Measurements from ENCODE around the gene STX10. TPM values are rescaled to one million over a fixed set of nuclear protein-coding genes. Genes with fewer than 3 reads are reported as not detected.

The STX10 gene
- polyA plus RNA-seq, 1 of the 3 experiments (the other 2 are of a cell fraction): 163 TPM

DNA sequence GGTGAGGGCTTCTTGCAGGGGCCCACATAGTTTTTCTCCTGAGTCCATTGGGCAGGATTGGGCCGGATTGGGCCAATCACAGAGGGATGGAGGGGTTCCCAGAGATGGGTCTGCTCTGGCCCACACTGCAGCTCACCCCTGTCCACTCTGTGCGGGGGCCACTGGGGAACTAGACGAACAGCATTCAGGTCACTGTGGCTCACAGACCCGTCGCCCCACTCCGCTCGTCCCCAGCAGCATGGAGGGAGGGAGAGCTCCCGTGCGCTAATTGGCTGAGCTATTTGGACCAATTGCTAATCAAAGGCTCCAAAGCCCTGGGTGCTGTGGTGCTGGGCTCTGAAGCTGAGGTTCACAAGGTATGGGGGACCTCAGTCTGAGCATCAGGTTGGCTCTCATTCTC lies 20.8 kb downstream of the STX10 start:
- peaks cover 0 to 15% of the 10 kb centered on the region in 2 experiments; a peak in 2 of 4 replicates for H3K4me1 ChIP-seq (ENCODE audit: control insufficient read depth in 1 of 2, insufficient read depth in 2 of 2, low read depth in 1 of 2, low read length in 1 of 2)
- 98% methylated on average over 8 of the region's 9 CpGs for WGBS (ENCODE audit: low lambda C conversion rate)
- H3K9ac ChIP-seq: no peak overlapping the region
- no peaks in the 10 kb centered on the region for H3K9me2 ChIP-seq
- H3K4me2 ChIP-seq: no peak overlapping the region
- H3F3A ChIP-seq (replicated peaks; ENCODE audit: insufficient read depth): peaks cover 24% of the 10 kb centered on the region
- no peaks in the 10 kb centered on the region for H3K27me3 ChIP-seq (ENCODE audit: insufficient read depth)
- no peak overlapping the region for H3K27ac ChIP-seq (ENCODE audit: low read depth in 2 of 2, low read length in 1 of 2)
- H3K4me3 ChIP-seq (ENCODE audit: low read depth in 2 of 2, low read length in 1 of 2): no peak overlapping the region
- POLR2A ChIA-PET: no interaction called here
- DNase-seq: no peak
- TF ChIP-seq EP300 (IDR thresholded peaks at IDR 0.05; ENCODE audit: borderline replicate concordance in 1 of 2, low read depth in 1 of 2, low read length in 1 of 2) (no peak), CHD2 (IDR thresholded peaks at IDR 0.05; ENCODE audit: low read length, partially characterized antibody) (no peak), SMC3 (IDR thresholded peaks at IDR 0.05; ENCODE audit: low read depth, low read length) (no peak), RCOR1 (IDR thresholded peaks at IDR 0.05; ENCODE audit: low read length) (no peak), GATA2 (CRISPR knock-in tag; IDR thresholded peaks at IDR 0.05) (no peak), MXI1 (IDR thresholded peaks at IDR 0.05; ENCODE audit: low read depth, low read length) (no peak), YY1 (IDR thresholded peaks at IDR 0.05; ENCODE audit: low read depth) (no peak)
- TF ChIP-seq, protein P1, sequence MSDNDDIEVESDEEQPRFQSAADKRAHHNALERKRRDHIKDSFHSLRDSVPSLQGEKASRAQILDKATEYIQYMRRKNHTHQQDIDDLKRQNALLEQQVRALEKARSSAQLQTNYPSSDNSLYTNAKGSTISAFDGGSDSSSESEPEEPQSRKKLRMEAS (IDR thresholded peaks at IDR 0.05; ENCODE audit: low read depth): no peak
- TF ChIP-seq, protein P2, sequence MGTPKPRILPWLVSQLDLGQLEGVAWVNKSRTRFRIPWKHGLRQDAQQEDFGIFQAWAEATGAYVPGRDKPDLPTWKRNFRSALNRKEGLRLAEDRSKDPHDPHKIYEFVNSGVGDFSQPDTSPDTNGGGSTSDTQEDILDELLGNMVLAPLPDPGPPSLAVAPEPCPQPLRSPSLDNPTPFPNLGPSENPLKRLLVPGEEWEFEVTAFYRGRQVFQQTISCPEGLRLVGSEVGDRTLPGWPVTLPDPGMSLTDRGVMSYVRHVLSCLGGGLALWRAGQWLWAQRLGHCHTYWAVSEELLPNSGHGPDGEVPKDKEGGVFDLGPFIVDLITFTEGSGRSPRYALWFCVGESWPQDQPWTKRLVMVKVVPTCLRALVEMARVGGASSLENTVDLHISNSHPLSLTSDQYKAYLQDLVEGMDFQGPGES (IDR thresholded peaks at IDR 0.05; ENCODE audit: low read depth, low read length): no peak
- TF ChIP-seq, protein P3, sequence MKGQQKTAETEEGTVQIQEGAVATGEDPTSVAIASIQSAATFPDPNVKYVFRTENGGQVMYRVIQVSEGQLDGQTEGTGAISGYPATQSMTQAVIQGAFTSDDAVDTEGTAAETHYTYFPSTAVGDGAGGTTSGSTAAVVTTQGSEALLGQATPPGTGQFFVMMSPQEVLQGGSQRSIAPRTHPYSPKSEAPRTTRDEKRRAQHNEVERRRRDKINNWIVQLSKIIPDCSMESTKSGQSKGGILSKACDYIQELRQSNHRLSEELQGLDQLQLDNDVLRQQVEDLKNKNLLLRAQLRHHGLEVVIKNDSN (IDR thresholded peaks at IDR 0.05; ENCODE audit: borderline replicate concordance, low read depth): no peak
- peaks cover 4 to 10% of the 10 kb centered on the region in 2 experiments for H3K36me3 ChIP-seq (replicated peaks in 1 of 2; ENCODE audit: control insufficient read depth in 1 of 2, insufficient read depth in 2 of 2, low read length in 1 of 2)
- CTCF ChIA-PET: interaction anchor here (1.2 to 2.9 kb wide), 5 partner anchors 10 to 164 kb away, joined by 3 to 10 read pairs (median 7); partner anchors contain the start of gene NACC1
- peaks cover 96% of the 10 kb centered on the region for H4K20me1 ChIP-seq (ENCODE audit: insufficient read depth)
- H2AFZ ChIP-seq (ENCODE audit: low read depth): no peak overlapping the region
- H3K79me2 ChIP-seq (ENCODE audit: insufficient read depth): peaks cover 95% of the 10 kb centered on the region
- no peaks in the 10 kb centered on the region for H3K9me3 ChIP-seq

DNA sequence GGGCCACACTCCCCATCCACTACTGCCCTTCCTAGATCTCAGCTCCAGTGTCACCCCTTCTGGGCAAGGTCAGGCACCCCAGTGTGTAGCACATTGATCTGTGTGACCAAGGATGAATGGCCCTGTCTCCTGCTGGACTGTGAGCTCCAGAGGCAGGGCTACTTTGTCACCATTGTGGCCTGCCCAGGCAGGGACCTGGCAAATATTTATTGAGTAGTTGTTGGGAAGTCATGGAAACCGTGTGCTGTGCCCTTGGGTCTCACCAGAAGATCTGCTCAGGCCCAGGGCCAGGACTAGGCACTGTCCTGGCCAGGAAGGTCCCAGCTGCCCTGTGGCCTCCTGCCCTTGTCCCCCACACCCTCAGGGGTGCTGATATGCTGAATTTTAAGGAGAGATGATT lies 21.6 kb downstream of the STX10 start:
- H2AFZ ChIP-seq (ENCODE audit: low read depth): no peak overlapping the region
- H3K27me3 ChIP-seq (ENCODE audit: insufficient read depth): no peaks in the 10 kb centered on the region
- no peaks in the 10 kb centered on the region for H3K9me2 ChIP-seq
- H3K36me3 ChIP-seq (replicated peaks in 1 of 2; ENCODE audit: control insufficient read depth in 1 of 2, insufficient read depth in 2 of 2, low read length in 1 of 2): peaks cover 4 to 11% of the 10 kb centered on the region in 2 experiments
- no peak overlapping the region for H3K4me2 ChIP-seq
- no peak overlapping the region for H3K4me3 ChIP-seq (ENCODE audit: low read depth in 2 of 2, low read length in 1 of 2)
- H4K20me1 ChIP-seq (ENCODE audit: insufficient read depth): peaks cover 96% of the 10 kb centered on the region
- H3K9me3 ChIP-seq: no peaks in the 10 kb centered on the region
- ChIA-PET POLR2A (no interaction called here), CTCF (interaction anchor here (1.2 to 2.9 kb wide), 4 partner anchors 9 to 163 kb away, joined by 4 to 10 read pairs (median 7); partner anchors contain the start of gene NACC1)
- no peak overlapping the region for H3K27ac ChIP-seq (ENCODE audit: low read depth in 2 of 2, low read length in 1 of 2)
- H3K79me2 ChIP-seq (ENCODE audit: insufficient read depth): peaks cover 95% of the 10 kb centered on the region
- peaks cover 0 to 15% of the 10 kb centered on the region in 2 experiments; a peak in 2 of 4 replicates for H3K4me1 ChIP-seq (ENCODE audit: control insufficient read depth in 1 of 2, insufficient read depth in 2 of 2, low read depth in 1 of 2, low read length in 1 of 2)
- H3F3A ChIP-seq (replicated peaks; ENCODE audit: insufficient read depth): peaks cover 24% of the 10 kb centered on the region
- WGBS (ENCODE audit: low lambda C conversion rate): 67% methylated on average over 1 of the region's 1 CpG
- H3K9ac ChIP-seq: no peak overlapping the region
- no peak for DNase-seq
- TF ChIP-seq FOXM1 (IDR thresholded peaks at IDR 0.05; ENCODE audit: low read depth): no peak
- no peak for TF ChIP-seq MEF2A (IDR thresholded peaks at IDR 0.05; ENCODE audit: borderline replicate concordance, low read depth)
- TF ChIP-seq CHD2 (IDR thresholded peaks at IDR 0.05; ENCODE audit: low read length, partially characterized antibody): no peak
- no peak for TF ChIP-seq RFX5 (IDR thresholded peaks at IDR 0.05; ENCODE audit: low read length)
- TF ChIP-seq SIN3A (IDR thresholded peaks at IDR 0.05; ENCODE audit: borderline replicate concordance, low read depth, low read length): no peak
- TF ChIP-seq NRF1 (IDR thresholded peaks at IDR 0.05; ENCODE audit: low read depth, low read length): no peak
- TF ChIP-seq, protein P4, sequence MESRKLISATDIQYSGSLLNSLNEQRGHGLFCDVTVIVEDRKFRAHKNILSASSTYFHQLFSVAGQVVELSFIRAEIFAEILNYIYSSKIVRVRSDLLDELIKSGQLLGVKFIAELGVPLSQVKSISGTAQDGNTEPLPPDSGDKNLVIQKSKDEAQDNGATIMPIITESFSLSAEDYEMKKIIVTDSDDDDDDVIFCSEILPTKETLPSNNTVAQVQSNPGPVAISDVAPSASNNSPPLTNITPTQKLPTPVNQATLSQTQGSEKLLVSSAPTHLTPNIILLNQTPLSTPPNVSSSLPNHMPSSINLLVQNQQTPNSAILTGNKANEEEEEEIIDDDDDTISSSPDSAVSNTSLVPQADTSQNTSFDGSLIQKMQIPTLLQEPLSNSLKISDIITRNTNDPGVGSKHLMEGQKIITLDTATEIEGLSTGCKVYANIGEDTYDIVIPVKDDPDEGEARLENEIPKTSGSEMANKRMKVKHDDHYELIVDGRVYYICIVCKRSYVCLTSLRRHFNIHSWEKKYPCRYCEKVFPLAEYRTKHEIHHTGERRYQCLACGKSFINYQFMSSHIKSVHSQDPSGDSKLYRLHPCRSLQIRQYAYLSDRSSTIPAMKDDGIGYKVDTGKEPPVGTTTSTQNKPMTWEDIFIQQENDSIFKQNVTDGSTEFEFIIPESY (IDR thresholded peaks at IDR 0.05; ENCODE audit: borderline replicate concordance, low read depth): no peak
- TF ChIP-seq, protein P2 (IDR thresholded peaks at IDR 0.05; ENCODE audit: low read depth, low read length): no peak
- TF ChIP-seq TAF1 (IDR thresholded peaks at IDR 0.05; ENCODE audit: borderline replicate concordance, low read depth, low read length): no peak
- TF ChIP-seq, protein P5, sequence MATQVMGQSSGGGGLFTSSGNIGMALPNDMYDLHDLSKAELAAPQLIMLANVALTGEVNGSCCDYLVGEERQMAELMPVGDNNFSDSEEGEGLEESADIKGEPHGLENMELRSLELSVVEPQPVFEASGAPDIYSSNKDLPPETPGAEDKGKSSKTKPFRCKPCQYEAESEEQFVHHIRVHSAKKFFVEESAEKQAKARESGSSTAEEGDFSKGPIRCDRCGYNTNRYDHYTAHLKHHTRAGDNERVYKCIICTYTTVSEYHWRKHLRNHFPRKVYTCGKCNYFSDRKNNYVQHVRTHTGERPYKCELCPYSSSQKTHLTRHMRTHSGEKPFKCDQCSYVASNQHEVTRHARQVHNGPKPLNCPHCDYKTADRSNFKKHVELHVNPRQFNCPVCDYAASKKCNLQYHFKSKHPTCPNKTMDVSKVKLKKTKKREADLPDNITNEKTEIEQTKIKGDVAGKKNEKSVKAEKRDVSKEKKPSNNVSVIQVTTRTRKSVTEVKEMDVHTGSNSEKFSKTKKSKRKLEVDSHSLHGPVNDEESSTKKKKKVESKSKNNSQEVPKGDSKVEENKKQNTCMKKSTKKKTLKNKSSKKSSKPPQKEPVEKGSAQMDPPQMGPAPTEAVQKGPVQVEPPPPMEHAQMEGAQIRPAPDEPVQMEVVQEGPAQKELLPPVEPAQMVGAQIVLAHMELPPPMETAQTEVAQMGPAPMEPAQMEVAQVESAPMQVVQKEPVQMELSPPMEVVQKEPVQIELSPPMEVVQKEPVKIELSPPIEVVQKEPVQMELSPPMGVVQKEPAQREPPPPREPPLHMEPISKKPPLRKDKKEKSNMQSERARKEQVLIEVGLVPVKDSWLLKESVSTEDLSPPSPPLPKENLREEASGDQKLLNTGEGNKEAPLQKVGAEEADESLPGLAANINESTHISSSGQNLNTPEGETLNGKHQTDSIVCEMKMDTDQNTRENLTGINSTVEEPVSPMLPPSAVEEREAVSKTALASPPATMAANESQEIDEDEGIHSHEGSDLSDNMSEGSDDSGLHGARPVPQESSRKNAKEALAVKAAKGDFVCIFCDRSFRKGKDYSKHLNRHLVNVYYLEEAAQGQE (IDR thresholded peaks at IDR 0.05; ENCODE audit: low read depth, low read length): no peak
